ENCODE results near the gene CLBA1. TPM values are rescaled to one million over a fixed set of nuclear protein-coding genes. Genes with fewer than 3 reads are reported as not detected.
A peak's percentile ranks its signal among the peaks of the same experiment; 100 is the strongest.
"Not testable (repeated sequence)": the region's sequence is repeated elsewhere in the genome, so short reads cannot be mapped to it uniquely, and the experiment has no call there.

CLBA1 gene
- total RNA-seq, 1 donor from 2014 or later, result 2.7 TPM

- no peak for DNase-seq (ENCODE audit: low spot score)
- intact Hi-C loops (cut with DNase I), result no loop called here
These were observed 28.4 kb downstream of the CLBA1 start for GRCh38 chr14:105014032-105014431.

- intact Hi-C loops (cut with DNase I), result no loop called here
- no peak for DNase-seq (ENCODE audit: low spot score)
These were observed 29.0 kb downstream of the CLBA1 start for GRCh38 chr14:105014631-105015030.

GRCh38 chr14:105015242-105015641 lies 29.7 kb downstream of the CLBA1 start:
- DNase-seq (ENCODE audit: low spot score), result no peak
- intact Hi-C loops (cut with DNase I), result no loop called here

GRCh38 chr14:105015905-105016304 lies 30.3 kb downstream of the CLBA1 start:
- DNase-seq (ENCODE audit: low spot score), result no peak
- intact Hi-C loops (cut with DNase I), result no loop called here

GRCh38 chr14:105018414-105018813 lies 32.8 kb downstream of the CLBA1 start:
- DNase-seq (ENCODE audit: low spot score), result no peak
- intact Hi-C loops (cut with DNase I), result no loop called here

GRCh38 chr14:105019861-105020814 lies 34.5 kb downstream of the CLBA1 start:
- no peak for DNase-seq (ENCODE audit: low spot score)
- intact Hi-C loops (cut with DNase I), result loop anchor here (2.0 kb wide), 1 partner anchor 33 kb away; no protein-coding TSS in a partner anchor

- intact Hi-C loops (cut with DNase I), result loop anchor here (2.0 kb wide), 1 partner anchor 34 kb away; no protein-coding TSS in a partner anchor
- DNase-seq (ENCODE audit: low spot score), result peak; percentile 99
These were observed 35.4 kb downstream of the CLBA1 start, which contains the start of gene CDCA4 for GRCh38 chr14:105020815-105021655. CDCA4 (minus strand) TSS chr14:105021083; CDS start chr14:105011929, 9,154 bp downstream.

- DNase-seq (ENCODE audit: low spot score), result no peak
- intact Hi-C loops (cut with DNase I), result loop anchor here (2.0 kb wide), 1 partner anchor 35 kb away; no protein-coding TSS in a partner anchor
These were observed 36.2 kb downstream of the CLBA1 start for GRCh38 chr14:105021656-105022275.

GRCh38 chr14:105022276-105022670 lies 36.7 kb downstream of the CLBA1 start:
- DNase-seq (ENCODE audit: low spot score), result no peak
- intact Hi-C loops (cut with DNase I), result no loop called here

- DNase-seq (ENCODE audit: low spot score), result no peak
- intact Hi-C loops (cut with DNase I), result no loop called here
These were observed 37.6 kb downstream of the CLBA1 start for GRCh38 chr14:105023144-105023543.

- DNase-seq (ENCODE audit: low spot score), result no peak
- intact Hi-C loops (cut with DNase I), result no loop called here
These were observed 38.3 kb downstream of the CLBA1 start for GRCh38 chr14:105023791-105024480.

- no peak for DNase-seq (ENCODE audit: low spot score)
- intact Hi-C loops (cut with DNase I), result no loop called here
These were observed 39.8 kb downstream of the CLBA1 start for GRCh38 chr14:105025429-105025828.

- intact Hi-C loops (cut with DNase I), result no loop called here
These were observed 40.6 kb downstream of the CLBA1 start for GRCh38 chr14:105026033-105026785.

GRCh38 chr14:105026802-105027563 lies 41.4 kb downstream of the CLBA1 start:
- intact Hi-C loops (cut with DNase I), result no loop called here
- no peak for DNase-seq (ENCODE audit: low spot score)

More at GRCh38 chr14:105026033-105026785, 40.6 kb downstream of the CLBA1 start:
- no peak for DNase-seq (ENCODE audit: low spot score)

- DNase-seq (ENCODE audit: low spot score); intact Hi-C loops (cut with DNase I): not testable (repeated sequence)
These were observed 42.1 kb downstream of the CLBA1 start for GRCh38 chr14:105027718-105028117.

GRCh38 chr14:105028251-105028927 lies 42.8 kb downstream of the CLBA1 start:
- intact Hi-C loops (cut with DNase I), result no loop called here
- no peak for DNase-seq (ENCODE audit: low spot score)

- intact Hi-C loops (cut with DNase I), result no loop called here
- no peak for DNase-seq (ENCODE audit: low spot score)
These were observed 43.8 kb downstream of the CLBA1 start for GRCh38 chr14:105029402-105029801.

Data from cardiac septum (tissue), 1 donor.